GM21526 (cell line): Measurements from ENCODE around the gene MMP1.
"Not testable (repeated sequence)": the region's sequence is repeated elsewhere in the genome, so short reads cannot be mapped to it uniquely, and the experiment has no call there.

Experiments
- ATAC-seq: cut with Tn5 transposase; IDR thresholded peaks from one replicate; pipeline ENCODE4 v1.9.1; 2021; ENCODE audit warnings: moderate library complexity; ENCODE audit not compliant: unreplicated experiment, low FRiP score

Gene MMP1

GRCh38 chr11:102763440-102763839 lies 34.5 kb downstream of the MMP1 start:
- no peak for ATAC-seq

DNA sequence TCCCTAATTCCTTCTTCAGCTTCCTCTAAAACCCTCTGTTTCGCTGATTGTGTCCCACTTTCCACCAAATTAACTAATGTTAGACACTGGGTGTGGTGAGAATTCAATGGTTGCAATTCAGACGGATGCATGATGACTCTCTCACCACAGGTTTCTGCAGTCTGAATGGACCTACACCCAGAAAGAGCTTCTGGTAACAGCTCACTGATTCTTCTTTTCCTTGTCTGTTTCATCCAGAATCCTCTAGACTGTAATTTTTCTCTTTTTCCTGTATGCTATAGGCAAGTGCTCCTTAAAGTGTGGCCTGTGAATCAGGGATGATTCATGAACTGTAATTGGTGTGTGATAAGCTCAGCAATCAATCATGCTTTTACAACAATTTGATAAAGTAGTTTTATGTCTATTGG lies 35.6 kb downstream of the MMP1 start:
- no peak for ATAC-seq

GRCh38 chr11:102761646-102762238 lies 36.2 kb downstream of the MMP1 start:
- ATAC-seq: no peak

DNA sequence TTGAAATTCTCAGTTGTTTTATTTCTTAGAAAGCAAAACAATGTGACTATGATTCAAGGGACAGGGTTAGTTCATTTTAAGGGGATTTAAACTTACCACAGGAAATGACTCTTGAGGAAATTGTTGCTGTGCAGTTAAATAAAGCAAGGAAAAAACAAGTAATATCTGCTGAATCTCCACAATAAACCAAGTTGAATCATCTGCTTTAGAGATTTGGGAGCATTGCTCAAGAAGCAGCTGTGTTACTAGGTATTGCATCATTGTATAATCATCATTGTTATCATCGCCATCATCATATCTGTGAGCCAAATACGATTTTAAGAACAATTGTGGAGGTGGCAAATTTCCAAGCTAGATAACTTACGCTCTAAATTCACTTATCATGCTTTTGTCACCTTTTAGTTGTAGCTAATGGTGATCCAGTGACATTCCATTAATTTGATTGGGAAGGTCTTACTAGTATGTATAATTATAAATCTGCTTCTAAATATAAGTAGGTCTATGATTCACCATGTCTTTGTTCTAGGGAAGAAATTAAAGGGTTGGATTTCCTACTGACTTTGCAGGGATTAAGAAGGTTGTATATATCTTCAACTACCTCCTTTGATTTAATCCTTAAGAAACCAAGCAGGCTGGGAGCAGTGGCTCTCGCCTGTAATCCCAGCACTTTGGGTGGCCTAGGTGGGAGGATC lies 37.5 kb downstream of the MMP1 start:
- no peak for ATAC-seq

DNA sequence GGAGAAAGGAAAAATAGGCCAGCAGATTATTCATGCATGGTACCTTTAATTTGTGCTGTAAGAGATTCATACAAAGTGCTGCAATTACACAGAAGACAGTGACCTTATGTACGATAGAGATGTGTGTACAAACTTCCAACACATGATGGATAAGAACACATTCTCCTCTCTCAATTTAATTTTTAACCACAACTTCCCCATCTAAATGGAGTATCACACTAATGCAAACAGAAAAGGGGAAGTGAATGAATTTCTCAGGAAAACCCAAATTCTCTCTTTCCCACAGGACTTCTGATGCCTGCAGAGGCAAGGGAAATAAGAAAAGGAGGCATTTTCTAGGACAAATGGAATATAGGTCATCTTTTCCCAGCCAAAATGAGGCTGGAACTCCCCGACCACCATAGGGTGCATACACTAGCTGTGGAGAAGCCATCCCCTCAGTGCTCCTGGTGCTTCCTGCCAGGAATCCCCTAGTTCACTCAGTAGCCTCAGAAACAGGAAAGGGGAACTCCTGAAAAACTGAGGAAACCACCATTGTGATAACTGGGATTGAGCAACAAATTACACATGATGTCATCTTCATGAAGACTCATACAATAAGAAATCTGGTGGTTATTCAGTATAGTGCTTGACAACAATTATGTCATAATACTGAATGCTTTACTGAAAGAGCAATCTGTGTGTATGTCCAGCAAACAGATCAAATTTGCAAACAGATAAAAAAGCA lies 40.0 kb downstream of the MMP1 start:
- no peak for ATAC-seq

GRCh38 chr11:102753267-102753666 lies 44.7 kb downstream of the MMP1 start:
- ATAC-seq: no peak

DNA sequence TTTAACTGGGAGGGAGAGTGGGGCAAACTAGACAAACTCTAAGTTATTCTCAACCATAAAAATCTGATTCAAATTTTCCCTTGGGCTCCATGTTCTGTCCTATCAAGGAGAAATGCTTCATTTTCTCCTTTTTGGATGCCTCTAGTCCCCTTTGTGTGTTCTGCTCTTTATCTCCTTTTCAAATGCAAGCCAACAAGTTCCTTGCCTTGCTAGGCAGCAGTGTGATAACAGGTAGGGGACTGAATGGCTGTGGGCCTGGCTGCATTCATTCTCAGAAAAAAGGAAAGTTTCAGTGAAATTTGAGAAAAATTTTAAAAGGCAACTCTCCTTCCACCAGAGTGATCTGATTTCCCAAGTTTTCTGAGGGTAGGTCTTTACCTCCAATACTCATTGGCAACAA lies 46.3 kb downstream of the MMP1 start:
- no peak for ATAC-seq

- no peak for ATAC-seq
These were observed 48.7 kb downstream of the MMP1 start for GRCh38 chr11:102749101-102749722.

- ATAC-seq: not testable (repeated sequence)
These were observed 51.0 kb downstream of the MMP1 start for GRCh38 chr11:102746746-102747578.
